ENCODE results near the gene GRPEL2.

GRCh38 chr5:149370878-149371277 is 25.6 kb downstream of the GRPEL2 start:
- TF ChIP-seq, protein P1, sequence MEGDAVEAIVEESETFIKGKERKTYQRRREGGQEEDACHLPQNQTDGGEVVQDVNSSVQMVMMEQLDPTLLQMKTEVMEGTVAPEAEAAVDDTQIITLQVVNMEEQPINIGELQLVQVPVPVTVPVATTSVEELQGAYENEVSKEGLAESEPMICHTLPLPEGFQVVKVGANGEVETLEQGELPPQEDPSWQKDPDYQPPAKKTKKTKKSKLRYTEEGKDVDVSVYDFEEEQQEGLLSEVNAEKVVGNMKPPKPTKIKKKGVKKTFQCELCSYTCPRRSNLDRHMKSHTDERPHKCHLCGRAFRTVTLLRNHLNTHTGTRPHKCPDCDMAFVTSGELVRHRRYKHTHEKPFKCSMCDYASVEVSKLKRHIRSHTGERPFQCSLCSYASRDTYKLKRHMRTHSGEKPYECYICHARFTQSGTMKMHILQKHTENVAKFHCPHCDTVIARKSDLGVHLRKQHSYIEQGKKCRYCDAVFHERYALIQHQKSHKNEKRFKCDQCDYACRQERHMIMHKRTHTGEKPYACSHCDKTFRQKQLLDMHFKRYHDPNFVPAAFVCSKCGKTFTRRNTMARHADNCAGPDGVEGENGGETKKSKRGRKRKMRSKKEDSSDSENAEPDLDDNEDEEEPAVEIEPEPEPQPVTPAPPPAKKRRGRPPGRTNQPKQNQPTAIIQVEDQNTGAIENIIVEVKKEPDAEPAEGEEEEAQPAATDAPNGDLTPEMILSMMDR (IDR thresholded peaks at IDR 0.05): no peak
- no peak for TF ChIP-seq POLR2A (IDR thresholded peaks at IDR 0.05)
